UCSD-AML1 (cell line): ENCODE results near the gene IRF7.
"Not testable (repeated sequence)": the region's sequence is repeated elsewhere in the genome, so short reads cannot be mapped to it uniquely, and the experiment has no call there.

ENCODE experiments used
- DNase-seq: peaks from one replicate; lab custom pipeline; 2025; ENCODE audit not compliant: unreplicated experiment; lab: John Stamatoyannopoulos, UW

The IRF7 gene

DNA sequence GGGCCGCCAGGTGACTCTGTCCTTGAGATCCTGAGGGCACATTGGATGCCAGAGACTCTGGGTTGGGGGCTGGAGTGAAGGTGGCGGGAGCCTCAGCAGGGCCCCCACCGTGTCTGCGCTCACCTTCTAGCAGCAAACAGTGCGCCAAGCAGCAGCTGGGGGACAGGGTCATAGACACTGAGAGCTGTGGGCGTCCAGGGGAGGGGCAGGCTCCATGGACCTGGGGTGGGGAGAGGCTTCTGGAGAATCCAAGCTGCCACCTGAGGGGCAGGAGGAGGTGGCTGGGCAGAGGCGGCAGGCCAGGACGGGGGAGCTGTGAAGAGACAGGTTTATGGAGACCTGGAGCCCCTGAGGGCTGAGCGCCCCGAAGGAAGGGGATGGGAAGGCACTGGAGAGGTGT, 31.5 kb downstream of the IRF7 start:
- DNase-seq = no peak

DNA sequence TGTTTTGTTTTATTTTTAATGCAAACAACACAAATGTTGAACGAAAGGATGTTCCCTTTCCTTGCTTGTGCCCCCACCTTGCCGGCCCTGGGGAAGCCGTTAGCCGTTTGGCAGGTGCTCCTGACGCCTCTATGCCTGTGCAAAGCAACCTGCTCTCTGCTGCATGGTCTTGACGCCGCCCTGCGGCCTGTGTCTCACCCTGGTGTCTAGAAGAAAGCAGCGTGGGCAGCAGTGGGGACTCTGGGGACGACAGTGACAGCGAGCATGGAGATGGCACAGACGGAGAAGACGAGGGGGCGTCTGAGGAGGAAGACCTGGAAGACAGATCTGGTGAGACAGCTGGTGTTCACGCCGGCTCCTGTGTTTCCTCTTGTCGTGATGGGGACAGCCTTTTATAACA, 34.0 kb downstream of the IRF7 start:
- DNase-seq = no peak

DNA sequence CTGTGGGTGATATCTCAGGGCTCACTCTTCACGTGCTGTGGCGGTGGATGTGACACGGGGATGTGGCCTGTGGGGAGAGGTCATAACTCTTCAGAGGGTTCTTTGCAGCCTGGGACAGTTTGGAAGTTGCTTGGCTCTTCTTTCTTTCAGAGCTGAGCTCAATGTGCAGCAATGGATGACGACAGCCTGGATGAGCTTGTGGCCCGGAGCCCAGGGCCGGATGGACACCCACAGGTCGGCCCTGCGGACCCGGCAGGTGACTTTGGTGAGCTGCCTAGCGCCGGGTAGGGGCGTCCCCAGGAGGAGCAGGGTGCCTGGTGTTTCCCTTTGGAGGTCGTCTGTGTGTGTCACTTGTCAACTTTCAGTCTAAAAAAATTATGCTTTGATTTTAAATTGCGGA, 34.4 kb downstream of the IRF7 start:
- no peak for DNase-seq

DNA sequence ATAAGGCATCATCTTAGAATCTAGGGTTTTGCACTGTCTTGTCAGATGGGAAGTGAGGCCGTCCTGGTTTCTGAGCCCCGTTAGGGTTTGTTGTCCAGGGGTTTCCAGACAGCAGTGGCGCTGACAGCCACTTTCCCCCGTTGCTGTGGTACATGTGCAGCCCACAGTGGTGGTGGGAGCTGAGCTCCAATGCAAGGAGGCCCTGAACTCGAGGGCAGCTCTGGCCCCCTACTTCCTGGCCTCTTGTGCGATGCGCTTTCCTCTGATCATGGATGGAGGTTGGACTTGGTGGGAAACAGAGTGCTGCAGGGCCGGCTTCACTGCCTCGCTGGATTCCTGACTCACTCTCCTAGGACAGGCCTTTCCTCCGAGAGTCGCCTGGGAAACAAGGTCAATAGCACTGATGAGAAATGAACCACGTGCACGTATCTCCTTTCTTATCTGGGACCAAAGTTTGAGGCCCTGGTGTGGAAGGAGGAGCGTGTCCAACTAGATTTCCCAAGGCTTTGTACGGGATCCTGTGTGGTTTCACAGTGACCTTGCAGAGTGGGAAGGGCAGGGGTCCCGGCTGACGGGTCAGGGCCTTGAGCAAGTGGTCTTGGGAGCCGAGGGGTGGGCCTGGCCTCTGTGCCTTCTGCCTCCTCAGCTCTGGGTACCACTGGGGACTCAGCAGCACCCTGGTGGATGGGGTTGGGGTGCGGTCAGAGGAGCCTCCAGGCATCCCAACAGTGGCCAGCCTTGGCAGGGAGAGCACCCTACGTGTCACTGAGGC, 35.7 kb downstream of the IRF7 start:
- DNase-seq = no peak

DNA sequence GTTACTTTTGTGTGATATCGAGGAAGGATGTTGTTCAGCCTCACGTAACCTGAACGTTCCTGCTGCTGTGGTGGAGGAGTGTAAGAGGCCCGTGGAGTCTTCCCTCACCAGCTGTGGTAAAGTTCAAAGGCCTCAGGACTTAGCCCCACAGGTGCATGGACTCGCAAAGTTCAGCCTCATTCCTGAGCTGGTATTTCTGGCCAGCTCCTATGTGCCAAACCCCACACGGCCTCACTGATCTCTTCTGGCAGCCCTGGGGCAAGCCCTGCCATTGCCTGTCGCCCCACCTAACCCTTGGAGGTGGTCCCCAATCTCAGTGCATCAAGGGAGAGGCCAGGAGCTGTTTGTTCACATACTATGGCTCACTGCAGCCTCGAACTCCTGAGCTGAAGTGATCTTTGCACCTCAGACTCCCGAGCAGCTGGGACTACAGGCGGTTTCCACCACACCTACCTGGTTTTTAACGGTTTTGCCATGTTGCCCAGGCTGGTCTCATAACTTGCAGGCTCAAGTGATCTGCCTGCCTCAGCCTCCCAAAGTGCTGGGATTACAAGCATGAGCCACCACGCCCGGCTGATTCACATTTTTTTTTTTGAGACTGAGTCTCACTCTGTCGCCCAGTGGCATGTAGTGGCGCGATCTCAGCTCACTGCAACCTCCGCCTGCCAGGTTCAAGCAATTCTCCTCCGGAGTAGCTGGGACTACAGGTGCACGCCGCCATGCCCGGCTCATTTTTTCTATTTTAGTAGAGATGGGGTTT, 37.3 kb downstream of the IRF7 start:
- no peak for DNase-seq

DNA sequence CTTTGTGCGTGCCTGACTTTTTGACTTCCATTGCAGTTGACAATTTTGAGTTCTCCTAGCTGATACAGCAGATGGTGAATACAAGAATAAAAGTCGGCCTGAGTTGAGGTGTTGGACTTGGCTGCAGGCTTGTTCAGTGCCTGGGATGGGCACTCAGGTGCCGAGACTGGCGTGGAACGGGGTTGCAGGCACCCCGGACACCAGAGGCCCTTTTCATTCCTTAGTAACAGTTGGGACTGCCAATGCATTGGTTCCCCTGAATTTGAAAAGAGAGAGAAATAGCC, 38.2 kb downstream of the IRF7 start:
- DNase-seq = no peak

DNA sequence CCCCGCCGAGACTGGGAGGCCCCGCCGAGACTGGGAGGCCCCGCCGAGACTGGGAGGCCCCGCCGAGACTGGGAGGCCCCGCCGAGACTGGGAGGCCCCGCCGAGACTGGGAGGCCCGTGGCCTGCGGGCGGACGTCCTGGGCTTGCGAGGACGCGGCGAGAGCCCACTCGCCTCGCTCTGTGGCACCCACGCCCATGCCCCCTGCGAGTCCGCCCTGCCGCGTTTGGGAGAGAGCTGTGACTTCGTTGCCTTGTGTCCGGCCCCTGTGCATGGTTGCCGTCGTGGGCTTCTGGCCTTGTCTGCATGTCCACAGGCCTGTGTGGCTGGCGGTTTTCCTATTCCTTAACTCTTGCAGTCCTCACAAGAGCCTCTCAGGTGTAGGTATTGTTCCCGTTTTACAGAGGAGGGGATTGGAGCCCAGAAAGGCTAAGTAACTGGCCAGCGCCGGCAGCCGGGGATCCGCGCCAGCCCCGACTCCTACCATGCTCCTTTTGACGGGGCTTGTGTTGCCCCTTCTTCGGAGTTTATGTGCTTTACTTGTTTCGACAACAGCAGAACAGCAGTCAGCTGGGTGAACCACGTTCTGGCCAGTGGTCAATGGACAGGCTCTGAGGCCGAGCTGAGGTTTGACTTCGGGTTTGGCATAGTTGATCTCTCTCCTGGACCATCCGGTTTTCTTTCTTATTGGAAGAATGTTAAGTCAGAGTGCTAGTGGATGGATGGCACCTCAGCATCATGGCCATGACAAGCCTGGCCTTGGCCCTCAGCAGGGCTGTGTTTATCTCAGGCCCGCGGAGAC, 38.7 kb downstream of the IRF7 start:
- DNase-seq = no peak

DNA sequence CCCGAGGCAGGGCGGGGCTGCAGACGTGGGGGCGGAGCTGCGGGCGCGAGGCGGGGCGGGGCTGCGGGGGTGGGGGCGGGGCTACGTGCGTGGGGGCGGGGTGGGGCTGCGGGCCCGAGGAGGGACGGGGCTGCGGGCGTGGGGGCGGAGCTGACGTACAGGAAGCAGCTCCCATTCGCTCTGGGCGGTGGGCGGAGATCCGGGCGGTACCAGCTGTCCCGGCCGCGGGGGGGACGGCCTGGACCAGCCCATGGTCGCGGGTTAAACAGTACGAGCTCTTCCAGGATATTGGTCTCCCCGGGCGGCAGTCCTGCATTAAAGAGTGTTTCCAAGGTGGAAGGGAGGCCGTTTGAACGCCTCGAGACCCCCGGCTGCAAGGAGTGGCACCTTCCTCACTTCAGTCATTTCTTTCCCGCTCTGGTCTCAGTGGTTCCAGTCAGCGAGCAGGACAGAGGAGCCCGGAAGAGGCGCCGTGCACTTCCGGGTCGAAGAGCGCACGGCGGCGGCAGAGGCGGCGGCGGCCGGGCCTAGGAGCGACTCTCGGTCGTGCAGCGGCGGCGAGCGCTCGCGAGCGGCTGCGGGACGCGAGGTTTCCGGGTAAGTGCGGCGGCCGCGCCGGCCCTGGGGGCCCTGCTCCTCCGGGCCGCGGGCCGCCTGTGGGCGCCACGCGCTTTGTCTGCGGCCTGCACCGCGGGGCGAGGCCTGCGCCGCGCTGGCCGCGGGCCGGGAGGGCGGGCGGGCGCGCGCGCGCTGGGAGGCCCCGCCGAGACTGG, 39.6 kb downstream of the IRF7 start, which contains the start of gene PHRF1:
TSS of gene PHRF1 (plus strand) at position 475 of the 773 bp plus-strand sequence. CDS start 5,043 bp downstream, outside the sequence.
- peak; percentile 91 for DNase-seq

DNA sequence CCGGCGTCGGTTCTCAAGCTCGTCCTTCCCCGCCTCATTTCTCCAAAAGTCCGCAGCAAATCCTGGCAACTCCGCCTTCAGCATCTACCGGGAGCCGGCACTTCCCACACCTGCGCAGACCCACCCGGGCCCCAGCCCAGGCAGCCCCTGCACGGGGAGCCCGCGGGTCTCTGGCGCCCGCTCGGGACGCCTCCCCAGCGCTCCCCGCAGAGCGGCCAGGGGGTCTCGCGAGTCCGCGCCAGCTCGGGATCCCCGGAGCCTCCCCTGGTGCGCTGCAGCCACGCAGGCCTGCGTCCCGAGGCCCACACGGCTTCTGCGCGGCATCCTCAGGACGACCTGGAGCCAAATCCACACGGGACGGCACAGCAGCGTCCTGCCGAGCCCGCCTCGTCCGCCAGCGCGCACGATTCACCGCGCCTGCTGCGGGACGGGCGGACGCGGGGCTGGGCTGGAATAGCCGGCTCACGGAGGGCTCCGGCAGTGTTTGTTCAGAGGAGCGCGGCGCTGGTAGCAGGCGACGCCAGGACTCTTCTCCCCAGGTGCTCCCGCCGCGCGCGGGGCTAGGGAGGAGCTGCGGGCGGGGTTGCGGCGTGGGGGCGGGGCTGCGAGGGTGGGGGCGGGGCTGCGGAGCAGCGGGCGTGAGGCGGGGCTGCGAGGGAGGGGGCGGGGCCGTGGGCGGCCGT, 40.3 kb downstream of the IRF7 start:
- no peak for DNase-seq

DNA sequence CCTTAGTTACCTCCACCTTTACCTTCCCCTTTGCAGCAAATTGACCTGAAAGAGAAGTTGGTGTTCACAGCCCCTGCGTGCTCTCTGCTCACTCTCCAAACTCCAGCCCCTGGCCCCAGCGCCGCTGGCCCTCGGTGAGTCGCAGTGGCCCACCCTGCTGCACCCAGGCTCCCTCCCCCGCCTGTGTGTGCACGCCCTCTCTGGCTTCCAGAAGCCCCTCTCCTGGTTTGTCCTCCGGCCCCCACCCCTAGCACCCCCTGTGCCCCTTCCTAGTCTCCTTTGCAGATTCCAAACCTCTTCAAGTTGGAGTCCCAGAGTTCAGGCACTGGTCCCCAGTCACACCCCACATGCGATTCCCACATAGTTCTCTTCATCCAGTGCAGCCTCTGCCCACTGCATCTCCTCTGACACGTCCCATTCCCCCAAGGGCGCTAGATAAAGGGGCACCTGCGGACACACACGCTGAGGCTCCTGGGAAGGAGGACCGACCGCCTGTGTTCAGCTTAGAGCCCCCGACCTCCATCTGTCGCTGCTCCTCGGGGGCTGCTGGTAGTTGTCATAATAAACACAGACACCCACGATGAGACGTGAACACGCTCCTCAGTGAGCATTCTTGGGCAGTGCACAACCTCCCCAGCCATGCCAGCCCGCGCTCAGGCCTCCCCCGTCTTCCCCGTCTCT, 41.0 kb downstream of the IRF7 start:
- DNase-seq = no peak

DNA sequence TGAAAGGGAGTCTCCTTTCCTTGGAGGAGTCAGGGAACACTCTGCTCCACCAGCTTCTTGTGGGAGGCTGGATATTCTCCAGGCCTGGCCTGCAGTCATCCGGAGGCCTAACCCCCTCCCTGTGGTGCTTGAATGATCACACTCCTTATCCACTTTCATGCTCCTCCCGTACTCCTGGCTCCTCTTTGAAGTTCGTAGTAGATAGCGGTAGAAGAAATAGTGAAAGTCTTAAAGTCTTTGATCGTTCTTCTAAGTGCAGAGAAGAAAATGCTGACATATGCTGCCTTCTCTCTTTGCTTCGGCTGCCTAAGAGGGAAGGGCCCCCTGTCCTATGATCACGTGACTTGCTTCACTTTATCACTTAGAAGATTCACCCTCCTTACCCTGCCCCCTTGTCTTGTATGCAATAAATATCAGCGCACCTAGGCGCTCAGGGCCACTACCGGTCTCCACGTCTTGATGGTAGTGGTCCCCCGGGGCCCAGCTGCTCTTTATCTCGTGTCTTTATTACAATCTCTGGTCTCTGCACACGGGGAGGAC, 41.6 kb downstream of the IRF7 start:
- DNase-seq = not testable (repeated sequence)

DNA sequence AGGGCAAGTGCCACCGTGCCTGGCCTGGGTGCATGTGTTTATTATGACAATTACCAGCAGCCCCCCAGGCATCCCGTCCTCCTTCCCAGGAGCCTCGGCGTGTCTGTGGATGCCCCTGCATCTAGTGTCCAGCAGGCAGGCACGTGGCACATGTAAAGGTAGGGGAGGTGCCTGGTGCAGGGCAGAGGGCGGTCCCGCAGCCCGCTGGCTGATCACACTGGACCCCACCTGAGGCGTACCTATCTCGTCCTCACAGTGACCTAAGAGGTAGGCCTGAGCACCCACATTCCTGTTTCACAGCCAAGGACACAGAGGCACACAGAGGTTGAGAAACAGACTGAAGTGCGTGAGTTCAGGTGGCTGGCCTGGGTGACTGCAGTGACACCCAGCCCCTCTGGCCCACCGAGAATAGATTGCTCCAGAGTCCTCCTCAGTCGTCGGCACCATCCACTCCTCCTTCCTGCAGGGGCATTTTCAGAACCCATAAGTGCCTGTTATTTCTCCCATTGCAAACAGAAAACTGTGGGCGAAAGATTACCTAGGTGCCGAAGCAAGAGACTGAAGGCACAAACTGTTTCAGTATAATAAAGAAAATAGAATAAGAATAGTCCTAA, 42.5 kb downstream of the IRF7 start:
- no peak for DNase-seq

DNA sequence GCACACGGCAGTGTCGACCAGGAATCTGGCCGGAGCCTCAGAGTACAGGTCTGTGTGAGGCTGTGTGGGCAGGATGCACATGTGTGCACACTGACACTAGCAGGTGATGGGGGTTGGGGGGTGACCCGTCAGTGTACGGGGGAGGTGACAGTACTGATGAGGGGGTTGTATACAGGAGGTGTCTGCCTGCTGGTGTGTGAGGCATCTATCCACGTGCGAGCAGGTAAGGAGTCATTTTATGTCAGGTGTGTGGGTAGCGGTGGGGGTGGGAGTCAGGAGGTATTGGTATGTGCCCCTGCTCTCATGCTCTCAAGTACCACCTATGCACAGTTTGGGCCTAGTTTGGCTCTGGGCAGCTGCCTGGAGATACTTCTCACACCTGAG, 44.0 kb downstream of the IRF7 start:
- no peak for DNase-seq

DNA sequence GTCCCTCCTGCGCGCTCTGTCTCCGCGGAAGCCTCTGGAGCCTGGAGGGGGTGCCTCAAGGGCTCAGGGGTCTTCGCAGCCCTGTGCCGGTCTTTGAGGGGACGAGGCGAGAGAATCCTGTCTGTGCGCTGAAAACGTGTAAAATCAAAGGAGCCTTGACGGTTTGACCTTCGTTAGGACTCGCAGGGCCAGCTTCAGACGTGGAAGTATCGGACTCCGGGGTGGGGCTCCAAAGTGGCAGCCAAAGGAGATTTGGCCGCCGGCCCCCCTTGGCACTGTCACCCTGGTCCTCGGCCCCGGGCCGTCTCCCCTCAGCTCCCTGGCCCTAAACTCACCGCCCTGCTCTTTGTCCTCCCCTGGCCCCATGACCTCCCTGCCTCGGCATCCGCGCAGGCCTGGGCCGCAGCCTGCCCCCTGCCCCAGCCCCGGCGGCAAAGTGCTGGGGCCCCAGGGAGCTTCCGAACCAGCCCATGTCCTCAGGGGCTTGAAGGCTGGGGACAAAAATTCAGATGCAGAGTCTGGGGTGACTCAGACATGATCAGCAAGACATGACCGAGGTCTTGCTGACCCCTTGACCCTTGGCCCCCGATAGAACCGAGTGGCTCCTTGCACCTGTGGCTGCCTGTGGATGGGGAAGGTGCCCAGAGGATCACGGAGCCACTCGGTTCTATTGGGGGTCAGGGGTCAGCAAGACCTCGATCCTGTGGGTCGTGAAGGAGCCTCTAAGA, 46.4 kb downstream of the IRF7 start:
- DNase-seq = no peak

DNA sequence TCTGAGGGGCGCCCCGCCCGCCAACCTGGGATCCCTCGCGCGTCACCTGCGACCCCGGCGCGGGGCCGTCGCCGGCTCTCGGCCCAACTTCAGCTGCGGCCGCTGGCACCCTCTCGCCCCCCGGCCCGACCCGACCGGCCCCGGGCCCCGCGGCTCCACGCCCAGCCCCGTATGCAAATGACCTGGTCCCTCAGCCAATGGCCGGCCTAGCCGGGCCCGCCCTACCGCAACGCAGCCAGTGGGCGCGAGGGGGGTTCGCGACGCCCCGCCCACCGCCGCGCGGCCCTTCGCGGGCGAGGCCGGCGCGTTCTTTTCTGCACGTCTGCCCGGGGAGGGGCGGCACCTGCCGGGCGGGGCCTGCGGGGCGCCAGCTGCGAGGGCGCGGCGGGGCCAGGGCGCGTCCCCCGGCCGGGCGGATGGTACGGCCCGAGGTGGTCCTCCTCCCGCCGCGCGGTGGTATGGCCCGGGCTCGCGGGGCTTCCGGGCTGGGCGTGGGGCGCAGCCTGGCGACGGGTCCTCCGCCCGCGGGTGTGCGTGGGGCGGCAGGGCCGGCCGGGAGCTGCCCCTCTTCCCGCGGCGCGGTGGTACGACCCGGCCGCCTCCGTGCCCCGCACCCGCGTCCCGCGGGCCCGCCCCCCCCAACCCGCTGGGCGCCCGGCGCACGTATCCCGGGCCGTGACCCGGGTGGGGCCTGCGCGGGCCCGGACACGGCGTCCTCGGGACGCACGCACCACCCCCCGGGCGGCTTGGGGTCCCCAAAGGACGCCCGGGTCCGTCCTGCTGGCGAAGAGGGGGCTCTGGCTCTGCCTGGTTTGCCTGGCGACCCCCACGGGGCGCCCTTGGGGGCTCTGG, 47.2 kb downstream of the IRF7 start:
- peak; percentile 95 for DNase-seq

DNA sequence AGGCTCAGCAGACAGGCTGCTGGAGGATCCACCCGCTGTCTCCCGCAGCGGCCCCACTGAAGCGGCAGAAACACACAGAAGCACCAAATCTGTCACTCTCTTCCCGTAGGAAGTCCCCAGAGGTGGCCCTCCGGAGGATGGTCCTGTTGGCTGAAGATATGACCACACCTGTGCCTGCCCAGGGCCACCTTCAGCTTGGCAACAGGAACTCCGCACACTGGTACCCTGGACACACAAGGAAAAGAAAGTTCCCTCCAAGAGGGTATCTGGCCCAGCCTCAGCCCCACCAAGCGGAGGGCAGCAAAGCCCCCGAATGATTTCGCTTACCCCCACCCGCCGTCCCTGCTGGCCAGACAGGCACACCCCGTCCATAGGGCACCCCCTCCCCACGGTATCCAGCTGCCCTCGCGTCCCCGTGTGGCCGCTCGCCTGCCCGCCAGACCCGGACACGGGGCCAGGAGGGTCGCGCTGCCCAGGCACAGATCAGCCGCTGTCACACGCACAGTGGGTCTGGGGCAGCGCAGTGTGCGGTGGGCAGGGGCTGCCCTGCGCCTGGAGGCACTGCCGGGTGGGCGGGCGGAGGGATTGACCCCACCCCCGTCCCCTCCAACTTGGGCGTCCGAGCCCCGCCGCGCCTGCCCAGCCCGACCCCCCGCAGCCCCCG, 48.0 kb downstream of the IRF7 start:
- no peak for DNase-seq

DNA sequence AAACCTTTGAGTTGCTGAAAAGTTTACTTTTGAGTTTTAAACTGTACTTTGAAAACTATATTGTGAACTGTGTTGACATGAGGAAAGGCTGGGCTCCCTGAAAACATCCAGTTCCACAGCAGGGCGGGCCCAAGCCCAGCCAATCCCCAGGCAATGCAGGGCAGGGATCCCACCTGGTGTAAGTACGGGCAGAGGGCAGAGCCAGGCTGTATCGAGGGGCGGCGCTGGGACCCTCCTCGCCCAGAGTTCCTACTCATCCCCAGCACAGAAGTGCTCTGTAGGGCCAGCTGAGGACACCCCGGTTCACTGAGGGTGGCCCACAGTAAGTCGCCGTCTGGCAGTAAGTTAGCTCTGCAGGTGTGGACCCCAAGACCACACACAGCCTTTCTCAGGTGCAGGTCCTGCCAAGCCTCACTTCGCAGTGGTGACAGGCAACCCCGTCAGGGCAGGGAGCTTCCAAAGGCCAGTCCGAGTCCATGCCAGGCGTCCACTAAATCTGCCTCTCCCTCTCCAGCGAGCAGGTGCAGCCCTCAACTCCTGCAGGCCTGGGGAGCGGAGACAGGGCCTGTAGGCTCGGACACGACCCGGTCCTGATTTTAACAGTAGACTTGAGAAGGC, 48.6 kb downstream of the IRF7 start:
- no peak for DNase-seq
